T follicular helper cell (primary cell): ENCODE data around the gene NFIC.
"Not testable (repeated sequence)": the region's sequence is repeated elsewhere in the genome, so short reads cannot be mapped to it uniquely, and the experiment has no call there.

Experiments
- DNase-seq: peaks from one replicate; pipeline ENCODE4 v3.0.0-alpha.2; 2020; ENCODE audit warnings: low read depth
- total RNA-seq, 2 experiments: gene quantifications; one replicate each; lab custom pipeline; 2026; lab: John Stamatoyannopoulos, UW

NFIC gene
- 4.8 to 11.5 reads per million in 2 experiments for total RNA-seq

DNA sequence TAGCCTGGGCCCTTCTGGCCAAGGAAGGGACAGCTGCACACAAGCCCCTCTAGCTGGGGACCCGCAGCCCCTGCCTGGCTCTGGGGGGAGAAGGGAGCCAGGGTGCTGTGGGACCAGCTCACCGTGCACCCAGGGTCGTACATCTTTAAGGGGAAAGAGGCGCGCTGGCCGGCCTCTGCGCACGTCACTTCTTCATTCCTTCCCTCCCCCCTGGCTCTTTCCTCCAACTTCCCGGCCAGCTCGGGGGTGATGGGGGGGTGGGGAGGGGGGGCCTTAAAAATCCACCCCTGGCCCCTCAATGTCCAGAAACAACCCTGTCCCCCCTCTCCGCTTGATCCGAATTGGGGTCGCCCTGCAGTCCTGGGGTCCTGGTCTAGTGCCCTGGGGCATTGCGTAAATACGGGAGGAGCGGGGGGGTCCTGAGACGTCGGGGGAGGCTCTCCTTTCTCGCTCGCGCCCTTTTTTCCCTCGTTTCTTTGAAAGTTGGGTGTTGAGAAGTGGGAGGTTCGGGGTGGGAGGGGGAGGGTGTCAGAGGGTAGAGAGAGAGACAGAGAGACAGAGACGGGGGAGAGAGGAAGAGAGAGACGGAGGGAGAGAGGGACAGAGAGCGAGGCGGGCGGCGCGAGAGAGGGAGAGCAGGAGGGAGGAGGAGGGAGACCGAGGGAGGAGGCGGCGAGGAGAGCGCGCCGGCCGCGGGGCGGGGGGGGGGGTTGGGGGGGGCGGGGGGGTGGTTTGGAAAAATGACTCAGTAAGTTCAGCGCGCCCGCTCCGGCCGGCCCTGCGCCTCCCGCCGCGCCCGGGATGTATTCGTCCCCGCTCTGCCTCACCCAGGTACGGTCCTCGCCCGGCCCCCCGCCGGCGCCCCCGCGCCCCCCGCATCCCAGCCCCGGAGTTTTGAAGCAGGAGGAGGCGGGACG lies at the start of gene NFIC:
Gene NFIC (plus strand): TSS at position 748 of the 917 bp plus-strand sequence. CDS start 54 bp downstream, at position 802.
- DNase-seq, result no peak

DNA sequence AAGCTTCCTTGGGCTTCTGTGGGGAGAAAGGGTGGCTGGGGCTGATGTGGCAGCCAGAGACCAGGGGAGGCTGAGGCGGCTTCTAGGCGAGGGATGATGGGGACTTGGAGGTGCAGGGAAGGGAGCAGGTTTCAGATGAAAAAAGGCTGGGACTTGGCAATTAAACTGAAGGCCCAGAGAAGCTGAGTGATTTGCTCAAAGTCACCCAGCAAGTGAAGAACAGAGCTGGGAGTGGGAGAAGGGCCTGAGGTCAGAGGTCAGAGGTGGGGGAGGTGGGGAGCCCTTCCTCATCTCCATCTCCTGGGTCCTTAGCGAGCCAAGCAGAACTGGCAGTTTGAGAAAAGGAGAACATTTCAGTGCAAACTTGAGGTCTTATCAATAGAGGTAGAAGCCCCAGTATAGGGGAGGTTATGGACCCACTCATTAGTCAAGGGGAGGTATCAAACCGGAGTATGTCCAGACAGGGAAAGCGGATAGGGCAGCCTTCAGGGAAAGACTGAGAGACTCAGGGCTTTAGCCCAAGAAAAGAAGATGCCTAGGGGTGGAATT lies 49.6 kb upstream of the NFIC start:
- DNase-seq, result no peak

DNA sequence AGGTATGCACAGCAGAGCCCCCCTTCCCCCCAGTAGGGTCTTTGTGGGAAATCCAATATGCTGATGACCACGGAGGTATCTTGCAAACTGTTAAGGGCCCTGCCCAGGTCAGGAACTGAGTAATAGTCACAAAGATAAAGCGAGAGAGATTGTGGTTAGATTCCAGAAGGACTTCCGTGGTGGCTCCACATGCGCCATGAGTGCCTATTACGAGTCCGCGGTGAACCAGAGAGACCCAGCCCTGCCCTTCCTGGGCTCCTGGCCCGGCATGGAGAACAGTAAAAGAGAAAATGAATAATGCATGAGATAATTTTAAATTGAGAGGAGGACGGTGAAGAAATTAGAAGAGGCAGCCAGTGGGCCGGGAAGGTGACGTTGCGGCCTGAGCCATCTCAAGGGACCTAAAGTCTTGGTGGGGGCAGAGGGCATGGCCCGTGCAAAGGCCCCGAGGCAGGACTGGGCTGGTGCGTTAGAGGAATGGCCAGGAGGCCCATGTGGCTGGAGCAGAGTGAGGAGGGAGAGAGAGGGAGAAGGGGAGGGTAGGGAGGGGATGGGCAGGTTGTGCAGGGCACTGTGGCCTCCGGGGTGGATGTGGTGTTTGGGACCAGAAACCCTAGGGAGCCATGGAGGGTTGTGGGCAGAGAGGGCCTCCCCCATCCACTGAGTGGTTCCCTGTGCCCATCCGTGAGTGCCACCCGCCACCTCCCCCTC lies 46.6 kb upstream of the NFIC start:
- no peak for DNase-seq

DNA sequence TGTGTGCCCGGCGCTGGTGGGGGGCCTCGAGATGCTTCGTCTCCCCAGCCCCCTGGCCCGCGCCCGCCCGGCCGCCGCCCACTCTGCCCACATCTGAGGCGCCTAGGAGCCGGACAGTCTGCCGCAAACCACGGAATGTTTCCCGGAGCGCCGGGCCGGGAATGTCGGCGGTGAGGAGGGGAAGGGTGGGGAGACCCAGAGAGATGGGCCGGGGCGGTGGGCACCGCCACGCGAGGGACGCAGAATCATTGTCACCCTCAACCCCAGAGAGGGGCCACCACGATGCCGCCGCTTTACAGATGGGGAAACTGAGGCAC lies 46.1 kb upstream of the NFIC start:
- no peak for DNase-seq

GRCh38 chr19:3320853-3321252 lies 45.5 kb upstream of the NFIC start:
- no peak for DNase-seq

- no peak for DNase-seq
These were observed 44.7 kb upstream of the NFIC start for GRCh38 chr19:3321696-3322095.

DNA sequence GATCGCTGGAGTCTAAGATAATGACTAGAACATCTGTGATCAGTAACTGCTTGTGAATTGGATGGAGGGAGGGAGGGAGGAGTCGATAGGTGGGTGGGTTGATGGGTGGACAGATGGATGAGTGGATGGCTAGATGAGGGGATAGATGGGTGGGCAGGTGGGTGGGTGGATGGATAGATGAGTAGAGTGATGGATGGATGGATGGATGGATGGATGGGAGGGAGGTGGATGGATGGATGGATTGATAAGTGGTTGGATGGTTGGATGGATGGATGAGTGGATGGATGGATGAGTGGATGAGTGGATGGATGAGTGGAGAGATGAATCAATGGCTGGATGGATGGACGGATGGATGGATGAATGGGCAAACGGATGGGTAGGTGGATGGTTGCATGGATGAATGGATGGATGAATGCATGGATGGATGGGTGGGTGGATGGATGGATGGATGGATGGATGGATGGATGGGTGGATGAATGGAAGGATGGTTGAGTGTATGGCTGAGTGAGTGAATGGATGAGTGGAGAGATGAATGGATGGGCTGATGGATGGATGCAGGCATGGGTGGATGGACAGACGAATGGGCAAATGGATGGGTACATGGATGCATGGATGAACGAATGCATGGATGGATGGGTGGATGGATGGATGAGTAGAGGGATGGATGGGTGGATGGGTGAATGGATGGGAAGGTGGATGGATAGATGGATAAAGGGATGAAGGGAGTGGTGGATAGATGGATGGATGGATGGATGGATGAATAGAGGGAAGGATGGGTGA lies 44.0 kb upstream of the NFIC start:
- no peak for DNase-seq

- DNase-seq, result no peak
These were observed 43.4 kb upstream of the NFIC start for GRCh38 chr19:3323026-3323425.

- no peak for DNase-seq
These were observed 42.7 kb upstream of the NFIC start for GRCh38 chr19:3323658-3324057.

- DNase-seq, result peak; percentile 62
These were observed 42.0 kb upstream of the NFIC start for GRCh38 chr19:3324405-3324856.

GRCh38 chr19:3325451-3325850 lies 40.9 kb upstream of the NFIC start:
- no peak for DNase-seq

DNA sequence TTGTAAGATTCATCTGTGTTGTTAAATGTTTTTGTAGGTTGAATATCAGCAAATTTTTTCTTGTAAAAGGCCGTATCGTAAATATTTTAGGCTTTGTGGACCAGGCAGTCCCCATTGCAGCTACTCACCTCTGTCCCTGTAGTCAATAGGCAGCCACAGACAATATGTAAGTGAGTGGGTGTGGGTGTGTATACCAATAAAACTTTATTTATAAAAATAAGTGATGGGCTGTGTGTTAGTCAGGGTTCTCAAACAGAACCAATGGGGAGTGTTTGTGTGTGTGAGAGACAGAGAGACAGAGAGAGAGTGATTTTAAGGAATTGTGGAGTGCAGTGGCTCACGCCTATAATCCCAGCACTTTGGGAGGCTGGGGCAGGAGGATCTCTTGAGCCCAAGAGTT lies 37.6 kb upstream of the NFIC start:
- no peak for DNase-seq

DNA sequence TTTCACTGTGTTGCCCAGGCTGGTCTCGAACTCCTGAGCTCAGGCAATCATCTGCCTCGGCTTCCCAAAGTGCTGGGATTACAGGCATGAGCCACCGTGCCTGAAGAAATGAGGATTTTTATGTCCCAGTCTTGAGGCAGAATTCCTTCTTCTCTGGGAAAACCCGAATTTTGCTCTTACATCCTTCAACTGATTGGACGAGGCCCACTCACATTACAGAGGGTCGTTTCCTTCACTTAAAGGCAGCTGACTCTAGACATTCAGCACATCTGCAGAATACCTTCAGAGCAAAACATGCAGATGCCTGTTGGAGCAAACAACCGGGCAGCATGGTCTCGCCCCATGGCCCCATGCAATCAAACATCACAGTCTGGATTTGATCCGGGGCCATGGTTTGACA lies 36.3 kb upstream of the NFIC start:
- no peak for DNase-seq

DNA sequence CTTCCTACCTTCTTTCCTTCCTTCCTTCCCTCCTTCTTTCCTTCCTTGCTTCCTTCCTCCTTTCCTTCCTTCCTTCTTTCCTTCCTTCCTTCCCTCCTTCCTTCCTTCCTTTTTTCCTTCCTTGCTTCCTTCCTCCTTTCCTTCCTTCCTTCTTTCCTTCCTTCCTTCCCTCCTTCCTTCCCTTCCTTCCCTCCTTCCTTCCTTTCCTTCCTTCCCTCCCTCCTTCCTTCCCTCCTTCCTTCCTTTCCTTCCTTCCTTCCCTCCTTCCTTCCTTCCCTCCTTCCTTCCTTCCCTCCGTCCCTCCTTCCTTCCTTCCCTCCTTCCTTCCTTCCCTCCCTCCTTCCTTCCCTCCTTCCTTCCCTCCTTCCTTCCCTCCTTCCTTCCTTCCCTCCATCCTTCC lies 34.2 kb upstream of the NFIC start:
- not testable (repeated sequence) for DNase-seq

DNA sequence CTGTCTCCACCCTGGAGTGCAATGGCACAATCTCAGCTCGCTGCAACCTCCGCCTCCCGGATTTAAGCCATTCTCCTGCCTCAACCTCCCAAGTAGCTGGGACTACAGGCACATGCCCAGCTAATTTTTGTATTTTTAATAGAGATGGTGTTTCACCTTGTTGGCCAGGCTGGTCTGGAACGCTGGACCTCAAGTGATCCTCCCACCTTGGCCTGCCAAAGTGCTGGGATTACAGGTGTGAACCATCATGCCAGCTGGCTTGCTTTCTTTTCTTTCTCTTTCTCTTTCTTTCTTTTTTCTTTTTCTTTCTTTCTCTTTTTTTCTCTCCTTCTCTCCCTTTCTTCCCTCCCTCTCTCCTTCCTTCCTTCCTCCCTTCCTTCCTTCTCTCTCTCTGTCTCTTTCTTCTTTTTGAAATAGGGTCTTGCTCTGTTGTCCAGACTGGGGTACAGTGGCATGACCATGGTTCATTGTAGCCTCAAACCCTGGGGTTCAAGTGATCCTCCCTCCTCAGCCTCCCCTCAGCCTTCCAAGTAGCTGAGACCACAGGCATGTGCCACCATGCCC lies 33.3 kb upstream of the NFIC start:
- no peak for DNase-seq

GRCh38 chr19:3333662-3334061 lies 32.7 kb upstream of the NFIC start:
- DNase-seq, result no peak

DNA sequence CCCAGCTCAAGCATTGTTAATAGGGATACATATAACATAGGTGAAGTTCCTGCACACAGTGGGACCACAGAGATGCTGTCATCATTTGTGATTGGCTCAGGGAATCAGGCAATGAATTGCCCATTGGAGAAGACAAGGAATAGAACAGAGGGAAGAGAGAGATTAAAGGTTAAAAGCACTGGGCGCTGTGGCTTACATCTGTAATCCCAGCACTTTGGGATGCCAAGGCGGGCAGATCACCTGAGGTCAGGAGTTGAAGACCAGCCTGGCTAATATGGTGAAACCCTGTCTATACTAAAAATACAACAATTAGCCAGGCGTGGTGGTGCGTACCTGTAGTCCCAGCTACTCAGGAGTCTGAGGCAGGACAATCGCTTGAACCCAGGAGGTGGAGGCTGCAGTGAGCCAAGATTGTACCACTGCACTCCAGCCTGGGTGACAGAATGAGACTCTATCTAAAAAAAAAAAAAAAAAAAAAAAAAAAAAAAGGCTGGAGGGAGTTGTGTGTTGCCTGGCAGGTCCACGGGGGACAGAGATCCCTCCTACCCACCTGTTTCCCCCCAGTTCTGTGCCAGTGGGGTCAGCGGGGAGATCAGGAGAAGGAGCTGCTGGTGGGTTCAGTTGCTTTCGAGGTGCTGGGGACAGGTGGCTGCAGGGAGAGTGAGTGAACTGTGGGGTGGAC lies 31.5 kb upstream of the NFIC start:
- DNase-seq, result not testable (repeated sequence)

- DNase-seq, result no peak
These were observed 30.7 kb upstream of the NFIC start for GRCh38 chr19:3335431-3336350.

GRCh38 chr19:3336351-3336679 lies 30.1 kb upstream of the NFIC start:
- no peak for DNase-seq
